ENCODE measurements around the gene PPP1R13L. TPM values are rescaled to one million over a fixed set of nuclear protein-coding genes. Genes with fewer than 3 reads are reported as not detected.
A peak's percentile ranks its signal among the peaks of the same experiment; 100 is the strongest.

PPP1R13L gene
- total RNA-seq, 2 experiments from 2014 or later, result 7.8 to 15.5 TPM

GRCh38 chr19:45368737-45369340 is 36.0 kb downstream of the PPP1R13L start:
- no peak overlapping the region for H3K4me3 ChIP-seq (ENCODE audit: low read depth, low read length, poor library complexity, severe bottlenecking)
- no peak for DNase-seq (ENCODE audit: low spot score)
- H2AFZ ChIP-seq (ENCODE audit: low read length), result no peak overlapping the region
- TF ChIP-seq, protein P1, sequence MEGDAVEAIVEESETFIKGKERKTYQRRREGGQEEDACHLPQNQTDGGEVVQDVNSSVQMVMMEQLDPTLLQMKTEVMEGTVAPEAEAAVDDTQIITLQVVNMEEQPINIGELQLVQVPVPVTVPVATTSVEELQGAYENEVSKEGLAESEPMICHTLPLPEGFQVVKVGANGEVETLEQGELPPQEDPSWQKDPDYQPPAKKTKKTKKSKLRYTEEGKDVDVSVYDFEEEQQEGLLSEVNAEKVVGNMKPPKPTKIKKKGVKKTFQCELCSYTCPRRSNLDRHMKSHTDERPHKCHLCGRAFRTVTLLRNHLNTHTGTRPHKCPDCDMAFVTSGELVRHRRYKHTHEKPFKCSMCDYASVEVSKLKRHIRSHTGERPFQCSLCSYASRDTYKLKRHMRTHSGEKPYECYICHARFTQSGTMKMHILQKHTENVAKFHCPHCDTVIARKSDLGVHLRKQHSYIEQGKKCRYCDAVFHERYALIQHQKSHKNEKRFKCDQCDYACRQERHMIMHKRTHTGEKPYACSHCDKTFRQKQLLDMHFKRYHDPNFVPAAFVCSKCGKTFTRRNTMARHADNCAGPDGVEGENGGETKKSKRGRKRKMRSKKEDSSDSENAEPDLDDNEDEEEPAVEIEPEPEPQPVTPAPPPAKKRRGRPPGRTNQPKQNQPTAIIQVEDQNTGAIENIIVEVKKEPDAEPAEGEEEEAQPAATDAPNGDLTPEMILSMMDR (conservative IDR thresholded peaks at IDR 0.05; ENCODE audit: low read length), result no peak
- H3K27ac ChIP-seq (ENCODE audit: low read depth, low read length, poor library complexity, severe bottlenecking), result no peak overlapping the region
- H3K79me2 ChIP-seq (ENCODE audit: insufficient read depth, low read depth, low read length), result no peaks in the 10 kb centered on the region
- ChIA-PET CTCF (ENCODE audit: unreplicated experiment) (no interaction called here), POLR2A (interaction anchor here (1.0 kb wide), 1 partner anchor 109 kb away, joined by 3 read pairs; no protein-coding TSS in a partner anchor)
- peaks cover 3% of the 10 kb centered on the region; the same call in 1 of the 2 replicates for H3K36me3 ChIP-seq (ENCODE audit: insufficient read depth, low read length)
- BruUV-seq (replicated peaks), result no TSS peak
- H4K20me1 ChIP-seq (ENCODE audit: insufficient read depth, low read length), result no peaks in the 10 kb centered on the region
- intact Hi-C loops (cut with micrococcal nuclease; ENCODE audit: unreplicated experiment), result no loop called here
- H3K4me1 ChIP-seq (ENCODE audit: insufficient read depth, low read length, poor library complexity, severe bottlenecking), result peaks cover 15% of the 10 kb centered on the region
- no peaks in the 10 kb centered on the region for H3K9me3 ChIP-seq (ENCODE audit: low read length)
- H3K4me2 ChIP-seq (ENCODE audit: low read length), result peak overlapping the region; percentile 95; the same call in 1 of the 2 replicates
- H3K9me2 ChIP-seq (ENCODE audit: insufficient read depth, low read length), result no peaks in the 10 kb centered on the region

DNA sequence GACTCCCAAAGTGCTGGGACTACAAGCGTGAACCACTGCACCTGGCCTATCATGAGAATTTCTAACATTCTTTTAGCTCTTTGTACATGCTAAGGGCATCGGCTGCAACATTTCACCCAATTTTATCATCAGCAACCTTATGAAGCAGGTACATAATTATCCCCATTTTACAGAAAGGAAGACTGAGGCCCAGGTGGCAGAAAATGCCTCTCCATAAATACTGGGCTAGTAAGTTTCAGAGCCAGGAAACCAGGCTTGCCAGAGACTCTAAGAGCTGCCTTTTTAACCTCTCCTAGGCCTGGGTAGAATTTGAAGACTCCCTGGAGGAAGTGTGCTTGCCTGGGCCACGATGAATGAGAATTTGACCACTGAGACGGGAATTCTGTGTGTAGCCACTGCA is 36.7 kb downstream of the PPP1R13L start:
- H3K4me3 ChIP-seq (ENCODE audit: low read depth, low read length, poor library complexity, severe bottlenecking), result no peak overlapping the region
- intact Hi-C loops (cut with micrococcal nuclease; ENCODE audit: unreplicated experiment), result no loop called here
- H3K9me2 ChIP-seq (ENCODE audit: insufficient read depth, low read length), result no peaks in the 10 kb centered on the region
- no peak overlapping the region for H2AFZ ChIP-seq (ENCODE audit: low read length)
- DNase-seq (ENCODE audit: low spot score), result no peak
- H3K36me3 ChIP-seq (ENCODE audit: insufficient read depth, low read length), result peaks cover 3% of the 10 kb centered on the region; the same call in 1 of the 2 replicates
- peaks cover 15% of the 10 kb centered on the region for H3K4me1 ChIP-seq (ENCODE audit: insufficient read depth, low read length, poor library complexity, severe bottlenecking)
- H3K9me3 ChIP-seq (ENCODE audit: low read length), result no peaks in the 10 kb centered on the region
- no TSS peak for BruUV-seq (replicated peaks)
- H3K27ac ChIP-seq (ENCODE audit: low read depth, low read length, poor library complexity, severe bottlenecking), result no peak overlapping the region
- H3K79me2 ChIP-seq (ENCODE audit: insufficient read depth, low read depth, low read length), result no peaks in the 10 kb centered on the region
- ChIA-PET POLR2A (interaction anchor here (1.0 kb wide), 1 partner anchor 110 kb away, joined by 3 read pairs; no protein-coding TSS in a partner anchor), CTCF (ENCODE audit: unreplicated experiment) (no interaction called here)
- H3K4me2 ChIP-seq (ENCODE audit: low read length), result no peak overlapping the region
- TF ChIP-seq, protein P1 (conservative IDR thresholded peaks at IDR 0.05; ENCODE audit: low read length), result no peak
- TF ChIP-seq EZH2phosphoT487 (IDR thresholded peaks at IDR 0.05; ENCODE audit: borderline replicate concordance, low read depth, low read length), result no peak
- H4K20me1 ChIP-seq (ENCODE audit: insufficient read depth, low read length), result no peaks in the 10 kb centered on the region

DNA sequence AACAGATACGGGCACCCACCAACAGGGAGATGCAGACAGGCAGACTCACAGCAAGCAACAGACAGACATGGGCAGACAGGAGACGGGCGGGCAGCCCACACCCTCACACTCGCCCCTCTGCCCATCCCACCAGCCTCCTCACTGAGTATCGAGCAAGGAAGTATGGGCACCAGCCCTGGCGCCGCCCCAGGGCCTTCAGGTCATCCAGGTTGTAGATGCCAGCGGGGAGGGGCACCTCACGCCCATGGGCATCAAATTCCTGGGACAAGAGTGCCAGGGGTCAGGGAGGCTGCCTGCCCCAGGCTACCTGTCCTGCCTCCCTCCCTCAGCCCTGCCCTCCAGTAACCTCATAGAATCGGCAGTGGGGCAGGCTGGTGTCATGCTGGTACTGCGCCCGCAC is 40.2 kb downstream of the PPP1R13L start:
- Histone ChIP-seq H3K4me1 (ENCODE audit: insufficient read depth, low read length, poor library complexity, severe bottlenecking) (peaks cover 5% of the 10 kb centered on the region), H4K20me1 (ENCODE audit: insufficient read depth, low read length) (no peaks in the 10 kb centered on the region), H3K9me3 (ENCODE audit: low read length) (no peaks in the 10 kb centered on the region), H3K9me2 (ENCODE audit: insufficient read depth, low read length) (no peaks in the 10 kb centered on the region), H3K4me3 (ENCODE audit: low read depth, low read length, poor library complexity, severe bottlenecking) (no peak overlapping the region), H2AFZ (ENCODE audit: low read length) (no peak overlapping the region), H3K4me2 (ENCODE audit: low read length) (no peak overlapping the region), H3K27ac (ENCODE audit: low read depth, low read length, poor library complexity, severe bottlenecking) (no peak overlapping the region), H3K36me3 (ENCODE audit: insufficient read depth, low read length) (peaks cover 12% of the 10 kb centered on the region; the same call in 1 of the 2 replicates), H3K79me2 (ENCODE audit: insufficient read depth, low read depth, low read length) (no peaks in the 10 kb centered on the region)
- DNase-seq (ENCODE audit: low spot score), result no peak
- POLR2A ChIA-PET, result no interaction called here
- TF ChIP-seq, protein P1 (conservative IDR thresholded peaks at IDR 0.05; ENCODE audit: low read length), result no peak
- TF ChIP-seq EZH2phosphoT487 (IDR thresholded peaks at IDR 0.05; ENCODE audit: borderline replicate concordance, low read depth, low read length), result no peak
- CTCF ChIA-PET (ENCODE audit: unreplicated experiment), result no interaction called here
- intact Hi-C loops (cut with micrococcal nuclease; ENCODE audit: unreplicated experiment), result no loop called here
- no TSS peak for BruUV-seq (replicated peaks)

Measured in OCI-LY7 (cell line).